Activated CD4-positive, alpha-beta T cell treated with anti-CD3 and anti-CD28 coated beads for 36 hours (primary cell): ENCODE data around the gene STARD13. TPM values are rescaled to one million over a fixed set of nuclear protein-coding genes. Genes with fewer than 3 reads are reported as not detected.

Source experiments
- ATAC-seq: fragments of 200-7000 bp; cut with Tn5 transposase; one replicate; pipeline ENCODE4 v1.10.0; 2021; ENCODE audit warnings: mild to moderate bottlenecking, moderate library complexity
- CTCF ChIA-PET: fragments of 350-600 bp; sonication (Branson Sonifier 250); formaldehyde crosslinking; loops from one replicate; lab custom pipeline; 2021; ENCODE audit warnings: antibody characterized with exemption; lab: Charles Lee
- POLR2A ChIA-PET: fragments of 350-600 bp; sonication (Branson Sonifier 250); formaldehyde crosslinking; loops from one replicate; lab custom pipeline; 2021; ENCODE audit warnings: antibody characterized with exemption, inconsistent platforms; lab: Charles Lee
- DNase-seq: peaks from one replicate; pipeline ENCODE4 v3.0.0-alpha.2; 2020
- H3K27ac Mint-ChIP-seq: one replicate; pipeline ENCODE4 v1.8.0; 2021; ENCODE audit warnings: mixed read lengths
- H3K27me3 Mint-ChIP-seq: one replicate; pipeline ENCODE4 v1.8.0; 2021; ENCODE audit warnings: mixed read lengths
- H3K36me3 Mint-ChIP-seq: one replicate; pipeline ENCODE4 v1.8.0; 2021; ENCODE audit warnings: low read depth, mixed read lengths
- H3K4me1 Mint-ChIP-seq: one replicate; pipeline ENCODE4 v1.8.0; 2021; ENCODE audit warnings: mixed read lengths
- H3K4me3 Mint-ChIP-seq: one replicate; pipeline ENCODE4 v1.8.0; 2021; ENCODE audit warnings: mild to moderate bottlenecking, moderate library complexity, mixed read lengths
- H3K9me3 Mint-ChIP-seq: one replicate; pipeline ENCODE4 v1.8.0; 2021; ENCODE audit warnings: low read depth, mixed read lengths
- intact Hi-C, 2 experiments: fragments of 100-400 bp; cut with DNase I in 1 of 2; cut with micrococcal nuclease in 1 of 2; formaldehyde crosslinking; loops; one replicate each; pipeline versions ENCODE4 v1.14.2 to v1.15.1; 2022 to 2024; cut with DNase I, micrococcal nuclease
- total RNA-seq, 2 experiments: library from RNA; stranded (reverse); gene quantifications; one replicate each; pipeline ENCODE4 v1.2.3, GENCODE V29; 2021

Gene STARD13
- total RNA-seq, 2 experiments from 2014 or later: 0.35 to 0.57 TPM

DNA sequence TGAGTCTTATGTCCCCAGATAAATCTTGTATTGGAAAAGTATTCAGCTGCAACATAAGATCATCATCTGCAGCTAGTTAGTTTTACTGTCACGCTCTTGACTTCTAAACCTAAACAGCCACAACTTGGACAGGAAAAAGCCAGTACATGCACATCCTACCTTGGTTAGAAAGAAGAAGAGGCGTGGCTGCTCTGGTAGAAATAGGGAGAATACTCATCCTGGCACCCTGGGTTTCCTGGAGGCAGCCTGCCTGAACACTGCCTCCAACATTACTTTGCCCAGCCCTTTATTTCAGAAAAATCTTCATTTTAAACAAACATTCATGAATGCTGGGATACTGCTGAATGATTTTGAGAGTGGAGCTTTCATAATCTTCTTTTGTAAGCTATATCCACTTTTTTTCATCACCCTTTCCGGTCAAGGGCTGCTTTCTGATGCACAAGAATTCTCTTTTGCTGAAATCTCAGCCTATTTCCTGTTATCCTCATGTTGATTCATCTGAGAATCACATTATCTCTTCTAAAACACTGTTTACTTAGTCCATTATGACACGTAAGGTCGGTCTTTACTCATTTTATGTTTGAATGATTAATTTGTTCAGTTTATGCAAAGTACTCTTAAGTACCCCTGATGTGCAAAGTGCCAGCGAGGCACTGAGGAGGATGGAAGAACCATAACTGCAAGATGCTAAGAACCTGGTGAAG is 55.2 kb downstream of the STARD13 start:
- intact Hi-C loops: no loop called here
- no peak overlapping the region for H3K27ac Mint-ChIP-seq
- DNase-seq: no peak

GRCh38 chr13:33229446-33230177 is 55.9 kb downstream of the STARD13 start:
- H3K4me3 Mint-ChIP-seq: no peak overlapping the region
- peaks cover 4% of the 10 kb centered on the region for H3K36me3 Mint-ChIP-seq
- ChIA-PET POLR2A (no interaction called here), CTCF (interaction anchor here (0.6 to 1.3 kb wide), 7 partner anchors 20 to 401 kb away, joined by 3 to 4 read pairs (median 3); no protein-coding TSS in a partner anchor)
- peaks cover 6% of the 10 kb centered on the region for H3K27me3 Mint-ChIP-seq
- no peak for ATAC-seq
- H3K27ac Mint-ChIP-seq: no peak overlapping the region
- no peak for DNase-seq
- H3K4me1 Mint-ChIP-seq: peaks cover 7% of the 10 kb centered on the region
- intact Hi-C loops: loop anchor here (2.0 to 10.0 kb wide), 3 partner anchors 493 to 1935 kb away; no protein-coding TSS in a partner anchor
- peaks cover 14% of the 10 kb centered on the region for H3K9me3 Mint-ChIP-seq

More for the DNA sequence above, 55.2 kb downstream of the STARD13 start:
- H3K27me3 Mint-ChIP-seq: peaks cover 6% of the 10 kb centered on the region
- H3K9me3 Mint-ChIP-seq: peaks cover 14% of the 10 kb centered on the region
- ATAC-seq: peak; percentile 19
- H3K4me3 Mint-ChIP-seq: no peak overlapping the region
- ChIA-PET CTCF (interaction anchor here (0.5 to 1.3 kb wide), 7 partner anchors 20 to 308 kb away, joined by 3 to 4 read pairs (median 3); no protein-coding TSS in a partner anchor), POLR2A (no interaction called here)
- peaks cover 7% of the 10 kb centered on the region for H3K4me1 Mint-ChIP-seq
- peaks cover 4% of the 10 kb centered on the region for H3K36me3 Mint-ChIP-seq

GRCh38 chr13:33228648-33229445 is 56.7 kb downstream of the STARD13 start:
- DNase-seq: no peak
- H3K4me1 Mint-ChIP-seq: peaks cover 7% of the 10 kb centered on the region
- ChIA-PET CTCF (interaction anchor here (0.6 to 3.0 kb wide), 16 partner anchors 9 to 500 kb away, joined by 3 to 13 read pairs (median 3); no protein-coding TSS in a partner anchor), POLR2A (interaction anchor here (0.6 kb wide), 1 partner anchor 227 kb away, joined by 5 read pairs; no protein-coding TSS in a partner anchor)
- peaks cover 4% of the 10 kb centered on the region for H3K36me3 Mint-ChIP-seq
- H3K27ac Mint-ChIP-seq: peak overlapping the region; percentile 10
- peak; percentile 81 for ATAC-seq
- intact Hi-C loops: loop anchor here (1.0 to 10.0 kb wide), 5 partner anchors 313 to 1936 kb away; no protein-coding TSS in a partner anchor
- H3K27me3 Mint-ChIP-seq: peaks cover 6% of the 10 kb centered on the region
- H3K9me3 Mint-ChIP-seq: peaks cover 11% of the 10 kb centered on the region
- no peak overlapping the region for H3K4me3 Mint-ChIP-seq

DNA sequence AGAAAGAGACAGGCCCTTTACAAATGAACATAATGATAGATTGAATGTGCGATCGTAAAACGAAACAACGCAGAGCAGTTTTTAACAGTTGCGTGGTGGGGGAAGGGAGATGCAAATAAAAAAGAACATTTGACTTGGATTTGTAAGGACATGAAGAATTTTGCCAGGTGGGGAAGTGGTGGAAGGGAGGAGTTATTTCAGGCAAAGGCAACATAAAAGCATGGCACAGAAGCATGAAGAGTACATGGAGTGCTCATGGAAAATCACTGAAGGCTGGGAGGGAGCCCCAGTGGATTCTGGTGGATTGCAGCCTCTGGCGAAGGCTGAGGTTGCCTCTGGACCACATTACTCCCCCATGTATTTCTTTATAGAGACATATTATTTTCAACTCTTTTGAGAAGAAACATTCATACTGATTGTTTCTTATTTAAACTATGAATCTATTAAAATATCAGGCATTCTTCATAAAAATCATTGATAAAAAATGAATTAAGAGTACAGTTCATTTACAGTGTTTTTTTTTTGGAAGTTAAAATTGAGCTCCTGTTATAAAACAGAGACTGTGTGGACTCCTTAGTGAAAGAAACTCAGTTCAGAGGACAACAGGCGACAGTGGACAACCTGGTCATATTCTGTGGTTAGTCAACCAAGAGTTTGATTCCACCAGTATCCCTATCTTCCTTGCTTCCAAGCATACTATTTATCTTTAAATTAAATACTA is 57.5 kb downstream of the STARD13 start:
- H3K4me1 Mint-ChIP-seq: peaks cover 7% of the 10 kb centered on the region
- DNase-seq (no peak), ATAC-seq (no peak)
- peaks cover 4% of the 10 kb centered on the region for H3K27me3 Mint-ChIP-seq
- ChIA-PET POLR2A (interaction anchor here (0.6 kb wide), 1 partner anchor 227 kb away, joined by 5 read pairs; no protein-coding TSS in a partner anchor), CTCF (interaction anchor here (0.6 to 3.0 kb wide), 13 partner anchors 8 to 567 kb away, joined by 3 to 13 read pairs (median 4); no protein-coding TSS in a partner anchor)
- no peak overlapping the region for H3K27ac Mint-ChIP-seq
- peaks cover 6% of the 10 kb centered on the region for H3K9me3 Mint-ChIP-seq
- H3K36me3 Mint-ChIP-seq: no peaks in the 10 kb centered on the region
- no peak overlapping the region for H3K4me3 Mint-ChIP-seq
- intact Hi-C loops: loop anchor here (1.0 to 10.0 kb wide), 5 partner anchors 314 to 1937 kb away; no protein-coding TSS in a partner anchor

GRCh38 chr13:33224686-33225085 is 60.9 kb downstream of the STARD13 start:
- Mint-ChIP-seq H3K27me3 (peaks cover 4% of the 10 kb centered on the region), H3K27ac (no peak overlapping the region), H3K4me1 (peaks cover 7% of the 10 kb centered on the region), H3K4me3 (no peak overlapping the region), H3K9me3 (no peaks in the 10 kb centered on the region), H3K36me3 (no peaks in the 10 kb centered on the region)
- POLR2A ChIA-PET: no interaction called here
- ATAC-seq (no peak), DNase-seq (no peak)
- CTCF ChIA-PET: interaction anchor here (0.9 kb wide), 2 partner anchors 11 to 17 kb away, joined by 3 read pairs; no protein-coding TSS in a partner anchor
- intact Hi-C loops: loop anchor here (10.0 kb wide), 2 partner anchors 1930 to 1940 kb away; no protein-coding TSS in a partner anchor

GRCh38 chr13:33224191-33224590 is 61.4 kb downstream of the STARD13 start:
- no peaks in the 10 kb centered on the region for H3K9me3 Mint-ChIP-seq

DNA sequence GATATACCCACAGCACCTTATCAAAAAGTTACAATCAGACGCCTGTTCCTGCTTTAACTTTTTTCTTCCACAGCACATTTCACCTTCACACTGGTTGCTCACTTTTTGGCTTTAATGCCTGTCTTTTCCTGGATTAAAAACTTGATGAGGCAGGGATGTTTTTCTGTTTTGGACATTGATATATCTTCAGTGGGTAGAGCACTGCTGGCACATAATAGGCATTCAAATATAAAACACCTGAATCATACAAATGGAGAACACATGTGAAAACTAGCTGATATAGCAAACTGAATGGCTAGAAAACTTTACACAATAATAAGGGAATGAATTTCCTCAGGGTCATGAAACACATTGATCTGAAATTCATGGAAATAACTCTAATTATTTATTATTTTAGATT is 65.6 kb downstream of the STARD13 start:
- no peak overlapping the region for H3K27ac Mint-ChIP-seq
- DNase-seq (no peak), ATAC-seq (no peak)
- no peaks in the 10 kb centered on the region for H3K36me3 Mint-ChIP-seq
- H3K4me3 Mint-ChIP-seq: no peak overlapping the region
- H3K4me1 Mint-ChIP-seq: no peaks in the 10 kb centered on the region
- H3K27me3 Mint-ChIP-seq: peaks cover 2% of the 10 kb centered on the region
- H3K9me3 Mint-ChIP-seq: no peaks in the 10 kb centered on the region
- intact Hi-C loops: loop anchor here (10.0 kb wide), 2 partner anchors 1935 to 1945 kb away; no protein-coding TSS in a partner anchor
- CTCF ChIA-PET: interaction anchor here (1.0 kb wide), 1 partner anchor 9 kb away, joined by 4 read pairs; no protein-coding TSS in a partner anchor
- POLR2A ChIA-PET: no interaction called here

More at GRCh38 chr13:33224191-33224590, 61.4 kb downstream of the STARD13 start:
- ChIA-PET CTCF (interaction anchor here (0.9 kb wide), 1 partner anchor 10 kb away, joined by 3 read pairs; no protein-coding TSS in a partner anchor), POLR2A (no interaction called here)
- DNase-seq: no peak
- peaks cover 4% of the 10 kb centered on the region for H3K27me3 Mint-ChIP-seq
- H3K4me3 Mint-ChIP-seq: no peak overlapping the region
- intact Hi-C loops: loop anchor here (10.0 kb wide), 2 partner anchors 1931 to 1941 kb away; no protein-coding TSS in a partner anchor
- no peak for ATAC-seq
- no peak overlapping the region for H3K27ac Mint-ChIP-seq
- peaks cover 6% of the 10 kb centered on the region for H3K4me1 Mint-ChIP-seq
- no peaks in the 10 kb centered on the region for H3K36me3 Mint-ChIP-seq

GRCh38 chr13:33218426-33218825 is 67.1 kb downstream of the STARD13 start:
- Mint-ChIP-seq H3K4me1 (no peaks in the 10 kb centered on the region), H3K4me3 (no peak overlapping the region), H3K36me3 (no peaks in the 10 kb centered on the region), H3K27ac (no peak overlapping the region), H3K9me3 (no peaks in the 10 kb centered on the region), H3K27me3 (peaks cover 2% of the 10 kb centered on the region)
- intact Hi-C loops: no loop called here
- ATAC-seq: no peak
- DNase-seq: no peak
- POLR2A ChIA-PET: no interaction called here
- CTCF ChIA-PET: interaction anchor here (1.4 kb wide), 1 partner anchor 10 kb away, joined by 4 read pairs; no protein-coding TSS in a partner anchor

DNA sequence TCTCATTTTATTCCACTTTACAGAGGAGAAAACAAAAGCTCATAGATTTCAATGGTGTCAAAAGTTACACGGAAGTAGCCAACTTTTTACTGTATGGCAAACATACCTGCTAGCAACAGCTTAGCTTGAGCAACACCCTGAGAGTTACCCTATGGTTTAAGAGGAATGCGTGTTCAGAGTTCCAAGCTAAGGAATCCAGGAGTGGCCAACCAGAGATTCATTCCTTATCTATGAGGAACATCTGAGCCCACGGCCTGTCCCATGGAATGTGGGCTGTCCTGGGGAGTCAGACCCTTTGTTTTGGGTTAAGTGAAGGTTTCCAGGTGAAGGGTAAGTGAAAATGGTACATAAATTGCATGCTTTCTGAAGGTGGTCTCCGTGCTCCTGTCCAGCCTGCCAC is 67.5 kb downstream of the STARD13 start:
- CTCF ChIA-PET: interaction anchor here (1.4 kb wide), 1 partner anchor 10 kb away, joined by 4 read pairs; no protein-coding TSS in a partner anchor
- Mint-ChIP-seq H3K4me1 (no peaks in the 10 kb centered on the region), H3K36me3 (no peaks in the 10 kb centered on the region), H3K9me3 (no peaks in the 10 kb centered on the region), H3K27me3 (peaks cover 2% of the 10 kb centered on the region), H3K27ac (no peak overlapping the region), H3K4me3 (no peak overlapping the region)
- intact Hi-C loops: no loop called here
- ATAC-seq: no peak
- POLR2A ChIA-PET: no interaction called here
- no peak for DNase-seq

DNA sequence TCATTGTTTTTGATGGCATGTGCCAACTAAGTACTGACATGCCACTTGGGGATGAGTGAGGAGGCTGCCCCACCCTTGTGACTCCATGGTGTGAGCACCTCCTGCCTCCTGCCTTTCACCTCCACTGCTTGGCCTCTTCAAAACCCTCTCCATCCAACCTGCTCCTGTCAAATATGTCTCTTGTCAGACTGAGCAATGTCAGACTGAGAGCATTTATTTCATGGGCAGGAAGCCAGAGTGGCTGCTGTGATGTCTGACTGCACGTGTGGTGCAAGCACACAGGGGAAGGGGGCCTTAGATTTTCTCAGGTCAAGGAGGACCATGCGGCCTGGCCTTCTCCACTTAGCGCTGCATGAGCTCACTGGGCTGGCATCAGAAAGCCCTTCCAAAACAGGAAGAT is 68.3 kb downstream of the STARD13 start:
- CTCF ChIA-PET: interaction anchor here (1.4 kb wide), 1 partner anchor 11 kb away, joined by 4 read pairs; no protein-coding TSS in a partner anchor
- H3K27me3 Mint-ChIP-seq: peaks cover 2% of the 10 kb centered on the region
- POLR2A ChIA-PET: no interaction called here
- H3K27ac Mint-ChIP-seq: no peak overlapping the region
- H3K4me1 Mint-ChIP-seq: no peaks in the 10 kb centered on the region
- intact Hi-C loops: no loop called here
- H3K9me3 Mint-ChIP-seq: no peaks in the 10 kb centered on the region
- ATAC-seq: no peak
- H3K4me3 Mint-ChIP-seq: no peak overlapping the region
- no peak for DNase-seq
- no peaks in the 10 kb centered on the region for H3K36me3 Mint-ChIP-seq
